Activated B cell treated with CpG ODN at 0.5 μM for 24 hours (primary cell): ENCODE measurements around the gene SCN9A. TPM values are rescaled to one million over a fixed set of nuclear protein-coding genes. Genes with fewer than 3 reads are reported as not detected.
A peak's percentile ranks its signal among the peaks of the same experiment; 100 is the strongest.

Experiments used
- ATAC-seq: fragments of 200-7000 bp; cut with Tn5 transposase; one replicate; pipeline ENCODE4 v1.10.0; 2021; ENCODE audit warnings: low read depth, mild to moderate bottlenecking, moderate library complexity
- CTCF ChIA-PET: fragments of 350-600 bp; sonication (Branson Sonifier 250); formaldehyde crosslinking; loops from one replicate; lab custom pipeline; 2021; ENCODE audit warnings: antibody characterized with exemption; lab: Charles Lee
- POLR2A ChIA-PET: fragments of 350-600 bp; sonication (Branson Sonifier 250); formaldehyde crosslinking; loops from one replicate; lab custom pipeline; 2021; ENCODE audit warnings: antibody characterized with exemption; lab: Charles Lee
- DNase-seq: peaks from one replicate; pipeline ENCODE4 v3.0.0; 2022
- H3K27ac Mint-ChIP-seq: one replicate; pipeline ENCODE4 v1.8.0; 2020; ENCODE audit warnings: mixed read lengths
- H3K27me3 Mint-ChIP-seq: one replicate; pipeline ENCODE4 v1.8.0; 2021; ENCODE audit warnings: mixed read lengths
- H3K36me3 Mint-ChIP-seq: one replicate; pipeline ENCODE4 v1.8.0; 2021; ENCODE audit warnings: low read depth, mixed read lengths
- H3K4me1 Mint-ChIP-seq: one replicate; pipeline ENCODE4 v1.8.0; 2021; ENCODE audit warnings: mixed read lengths
- H3K4me3 Mint-ChIP-seq: one replicate; pipeline ENCODE4 v1.8.0; 2020; ENCODE audit warnings: mild to moderate bottlenecking, mixed read lengths
- H3K9me3 Mint-ChIP-seq: one replicate; pipeline ENCODE4 v1.8.0; 2020; ENCODE audit warnings: mixed read lengths
- CTCF ChIP-seq: fragments of 200-600 bp; IDR thresholded peaks from one replicate; pipeline ENCODE4 v1.8.0; 2022; ENCODE audit warnings: antibody characterized with exemption, mild to moderate bottlenecking
- intact Hi-C: fragments of 100-400 bp; cut with micrococcal nuclease; formaldehyde crosslinking; loops from one replicate; pipeline ENCODE4 v1.15.1; 2024
- total RNA-seq: library from RNA; stranded (reverse); gene quantifications from 2 replicates; pipeline ENCODE4 v1.2.3, GENCODE V29; 2022

The SCN9A gene
- total RNA-seq, 1 donor from 2014 or later = not detected

GRCh38 chr2:166180951-166181812 is 194.6 kb downstream of the SCN9A start:
- Mint-ChIP-seq H3K27me3 (peaks cover 3% of the 10 kb centered on the region), H3K36me3 (no peaks in the 10 kb centered on the region), H3K9me3 (no peaks in the 10 kb centered on the region), H3K27ac (no peak overlapping the region), H3K4me1 (no peaks in the 10 kb centered on the region), H3K4me3 (no peak overlapping the region)
- DNase-seq (no peak), ATAC-seq (peak; percentile 31)
- TF ChIP-seq CTCF = no peak
- intact Hi-C loops = no loop called here
- ChIA-PET CTCF (no interaction called here), POLR2A (no interaction called here)

- Mint-ChIP-seq H3K27ac (no peak overlapping the region), H3K4me1 (no peaks in the 10 kb centered on the region), H3K27me3 (peaks cover 3% of the 10 kb centered on the region), H3K4me3 (no peak overlapping the region), H3K9me3 (no peaks in the 10 kb centered on the region), H3K36me3 (no peaks in the 10 kb centered on the region)
- DNase-seq (no peak), ATAC-seq (no peak)
- CTCF ChIA-PET = no interaction called here
- intact Hi-C loops = no loop called here
- POLR2A ChIA-PET = no interaction called here
- no peak for TF ChIP-seq CTCF
Observed at GRCh38 chr2:166179201-166179600, 196.5 kb downstream of the SCN9A start.

- no peaks in the 10 kb centered on the region for H3K4me1 Mint-ChIP-seq
- ATAC-seq = no peak
- CTCF ChIA-PET = no interaction called here
Observed at GRCh38 chr2:166173263-166173662, 202.5 kb downstream of the SCN9A start.

GRCh38 chr2:166171216-166171615 is 204.5 kb downstream of the SCN9A start:
- Mint-ChIP-seq H3K4me3 (no peak overlapping the region), H3K4me1 (no peaks in the 10 kb centered on the region), H3K9me3 (no peaks in the 10 kb centered on the region), H3K27ac (no peak overlapping the region), H3K27me3 (no peaks in the 10 kb centered on the region), H3K36me3 (no peaks in the 10 kb centered on the region)
- no peak for TF ChIP-seq CTCF
- DNase-seq (no peak), ATAC-seq (no peak)
- POLR2A ChIA-PET = no interaction called here
- CTCF ChIA-PET = no interaction called here
- intact Hi-C loops = no loop called here

More at GRCh38 chr2:166173263-166173662, 202.5 kb downstream of the SCN9A start:
- Mint-ChIP-seq H3K27me3 (no peaks in the 10 kb centered on the region), H3K4me3 (no peak overlapping the region), H3K27ac (no peak overlapping the region), H3K9me3 (no peaks in the 10 kb centered on the region), H3K36me3 (no peaks in the 10 kb centered on the region)
- intact Hi-C loops = no loop called here
- POLR2A ChIA-PET = no interaction called here
- no peak for TF ChIP-seq CTCF
- DNase-seq = no peak

GRCh38 chr2:166170356-166170755 is 205.4 kb downstream of the SCN9A start:
- intact Hi-C loops = no loop called here
- ChIA-PET CTCF (no interaction called here), POLR2A (no interaction called here)
- DNase-seq (no peak), ATAC-seq (no peak)
- H3K27me3 Mint-ChIP-seq = no peaks in the 10 kb centered on the region
- no peak for TF ChIP-seq CTCF
- no peak overlapping the region for H3K27ac Mint-ChIP-seq
- H3K4me3 Mint-ChIP-seq = no peak overlapping the region
- H3K9me3 Mint-ChIP-seq = no peaks in the 10 kb centered on the region
- no peaks in the 10 kb centered on the region for H3K36me3 Mint-ChIP-seq
- no peaks in the 10 kb centered on the region for H3K4me1 Mint-ChIP-seq
